Endothelial cell of umbilical vein (primary cell): ENCODE data around the gene NAV3.

Experiments
- POLR2A ChIP-seq: IDR thresholded peaks from 2 replicates; pipeline ENCODE4 v1.6.1; 2012; ENCODE audit warnings: low read depth, mild to moderate bottlenecking, control low read depth, low read length
- POLR2AphosphoS5 ChIP-seq: IDR thresholded peaks from 2 replicates; pipeline ENCODE4 v1.6.1; 2012; ENCODE audit warnings: low read depth, mild to moderate bottlenecking, control low read depth, low read length, moderate library complexity; ENCODE audit not compliant: insufficient read depth
- TF ChIP-seq, protein P1 (sequence below), 2 donors: IDR thresholded peaks; 1 replicate in 1 of 2; 2 replicates in 1 of 2; pipeline ENCODE4 v1.5.1; 2011; ENCODE audit warnings: low read length in 2 of 2, mild to moderate bottlenecking in 2 of 2, moderate library complexity in 2 of 2, control low read depth in 1 of 2, inconsistent platforms in 1 of 2, low read depth in 1 of 2; ENCODE audit not compliant: insufficient read depth in 1 of 2; ENCODE audit errors: extremely low read depth in 1 of 2

- TF ChIP-seq POLR2A (no peak), POLR2AphosphoS5 (no peak)
- TF ChIP-seq, protein P1, sequence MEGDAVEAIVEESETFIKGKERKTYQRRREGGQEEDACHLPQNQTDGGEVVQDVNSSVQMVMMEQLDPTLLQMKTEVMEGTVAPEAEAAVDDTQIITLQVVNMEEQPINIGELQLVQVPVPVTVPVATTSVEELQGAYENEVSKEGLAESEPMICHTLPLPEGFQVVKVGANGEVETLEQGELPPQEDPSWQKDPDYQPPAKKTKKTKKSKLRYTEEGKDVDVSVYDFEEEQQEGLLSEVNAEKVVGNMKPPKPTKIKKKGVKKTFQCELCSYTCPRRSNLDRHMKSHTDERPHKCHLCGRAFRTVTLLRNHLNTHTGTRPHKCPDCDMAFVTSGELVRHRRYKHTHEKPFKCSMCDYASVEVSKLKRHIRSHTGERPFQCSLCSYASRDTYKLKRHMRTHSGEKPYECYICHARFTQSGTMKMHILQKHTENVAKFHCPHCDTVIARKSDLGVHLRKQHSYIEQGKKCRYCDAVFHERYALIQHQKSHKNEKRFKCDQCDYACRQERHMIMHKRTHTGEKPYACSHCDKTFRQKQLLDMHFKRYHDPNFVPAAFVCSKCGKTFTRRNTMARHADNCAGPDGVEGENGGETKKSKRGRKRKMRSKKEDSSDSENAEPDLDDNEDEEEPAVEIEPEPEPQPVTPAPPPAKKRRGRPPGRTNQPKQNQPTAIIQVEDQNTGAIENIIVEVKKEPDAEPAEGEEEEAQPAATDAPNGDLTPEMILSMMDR (IDR thresholded peaks at IDR 0.05; ENCODE audit: extremely low read depth in 1 of 2, insufficient read depth in 1 of 2, low read depth in 1 of 2, low read length in 2 of 2): no peak
These were observed 414.3 kb downstream of the NAV3 start for GRCh38 chr12:78244916-78245507.
